OCI-LY1 (cell line): ENCODE data around the gene LPAR5.

ENCODE experiments used
- EZH2 ChIP-seq: fragments of 200-600 bp; sonication (generic), shearing (Covaris generic); IDR thresholded peaks from 2 replicates; pipeline ENCODE4 v1.8.0; 2017; ENCODE audit warnings: borderline replicate concordance, mixed run types, mild to moderate bottlenecking, antibody characterized with exemption, low read length, moderate library complexity, mixed read lengths
- TF ChIP-seq, protein P1 (sequence below): fragments of 200-600 bp; sonication (generic), shearing (Covaris generic); IDR thresholded peaks from 2 replicates; pipeline ENCODE4 v1.5.1; 2017; ENCODE audit warnings: mild to moderate bottlenecking, antibody characterized with exemption, low read length, moderate library complexity, mixed read lengths

DNA sequence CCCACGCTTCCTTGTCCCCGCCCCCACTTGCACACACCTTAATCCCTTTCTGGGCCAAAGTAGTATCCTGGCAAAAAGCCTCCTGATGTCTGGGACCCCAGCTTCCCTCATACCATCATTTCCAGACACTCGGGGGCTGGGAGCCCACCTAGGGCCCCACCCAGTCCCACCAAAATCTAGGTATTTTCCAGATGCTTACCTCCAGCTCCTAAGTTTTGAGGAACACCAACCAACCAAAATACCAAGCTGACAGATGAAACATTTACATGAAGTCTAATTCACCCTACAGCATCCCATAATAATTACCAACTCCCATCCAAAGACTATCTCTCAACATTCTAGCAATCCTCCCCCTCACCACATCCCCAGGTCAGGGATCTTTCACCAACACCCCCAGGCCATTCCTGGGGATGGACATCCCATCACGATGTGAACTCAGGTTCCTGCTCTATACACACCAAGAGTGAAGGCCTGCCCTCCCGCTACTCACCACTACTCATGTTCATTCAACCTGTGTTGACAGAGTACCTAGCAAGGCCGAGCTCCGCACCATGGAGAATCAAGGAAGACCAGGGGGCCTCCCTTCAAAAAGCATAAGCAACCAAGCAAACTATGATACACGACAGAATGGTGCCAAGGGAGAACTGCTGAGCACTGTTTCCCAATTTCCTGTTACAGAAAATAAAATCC lies 27.0 kb downstream of the LPAR5 start:
- TF ChIP-seq, protein P1, sequence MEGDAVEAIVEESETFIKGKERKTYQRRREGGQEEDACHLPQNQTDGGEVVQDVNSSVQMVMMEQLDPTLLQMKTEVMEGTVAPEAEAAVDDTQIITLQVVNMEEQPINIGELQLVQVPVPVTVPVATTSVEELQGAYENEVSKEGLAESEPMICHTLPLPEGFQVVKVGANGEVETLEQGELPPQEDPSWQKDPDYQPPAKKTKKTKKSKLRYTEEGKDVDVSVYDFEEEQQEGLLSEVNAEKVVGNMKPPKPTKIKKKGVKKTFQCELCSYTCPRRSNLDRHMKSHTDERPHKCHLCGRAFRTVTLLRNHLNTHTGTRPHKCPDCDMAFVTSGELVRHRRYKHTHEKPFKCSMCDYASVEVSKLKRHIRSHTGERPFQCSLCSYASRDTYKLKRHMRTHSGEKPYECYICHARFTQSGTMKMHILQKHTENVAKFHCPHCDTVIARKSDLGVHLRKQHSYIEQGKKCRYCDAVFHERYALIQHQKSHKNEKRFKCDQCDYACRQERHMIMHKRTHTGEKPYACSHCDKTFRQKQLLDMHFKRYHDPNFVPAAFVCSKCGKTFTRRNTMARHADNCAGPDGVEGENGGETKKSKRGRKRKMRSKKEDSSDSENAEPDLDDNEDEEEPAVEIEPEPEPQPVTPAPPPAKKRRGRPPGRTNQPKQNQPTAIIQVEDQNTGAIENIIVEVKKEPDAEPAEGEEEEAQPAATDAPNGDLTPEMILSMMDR: no peak
- TF ChIP-seq EZH2: no peak
